Measurements from ENCODE around the gene SDR42E1. TPM values are rescaled to one million over a fixed set of nuclear protein-coding genes. Genes with fewer than 3 reads are reported as not detected.

Gene SDR42E1
- polyA plus RNA-seq, 4 donors: 1.6 to 13.9 (median 5.3) TPM

Other genes starting within 250 kb of the SDR42E1 start
- 10 to 100 TPM in 3 of 4 donors, 1 to 10 TPM in 1; 8.4 to 27.5 (median 12.4) TPM for gene PLCG2, start 232.2 kb downstream of the SDR42E1 start, polyA plus RNA-seq
- 100 to 1,000 TPM in 3 of 4 donors, 10 to 100 TPM in 1; 71.7 to 250 (median 182) TPM for gene HSD17B2, start 23.8 kb upstream of the SDR42E1 start, polyA plus RNA-seq
- gene MPHOSPH6, start 158.8 kb upstream of the SDR42E1 start, polyA plus RNA-seq: 10 to 100 TPM; 12.3 to 28.9 (median 20.7) TPM